Colon (tissue), 2 donors: Measurements from ENCODE around the gene NCOA4.
"Not testable (repeated sequence)": the region's sequence is repeated elsewhere in the genome, so short reads cannot be mapped to it uniquely, and the experiment has no call there.

Experiments used
- FAIRE-seq: peaks from 2 replicates; lab custom pipeline; 2012; peaks lifted over from hg19 to GRCh38; lab: Jason Lieb, UNC
- donor health status: control.
- donor health status: control.

Gene NCOA4

DNA sequence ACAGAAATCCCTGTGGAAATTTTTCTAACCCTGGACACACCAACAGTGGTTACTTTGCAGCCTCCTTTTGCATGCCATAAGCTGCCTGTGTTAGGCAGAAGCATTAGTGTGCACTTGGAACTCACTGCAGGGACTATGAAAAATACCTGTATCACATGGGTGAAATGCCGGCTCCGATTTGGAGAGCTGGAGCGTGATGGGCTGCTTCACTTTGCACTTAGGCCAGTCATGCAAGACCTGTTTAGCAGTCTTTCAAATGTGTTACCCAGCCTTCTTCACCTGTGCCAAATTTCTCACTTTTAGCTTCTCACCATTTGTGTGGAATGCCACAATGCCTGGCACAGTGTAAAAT is 11.3 kb downstream of the NCOA4 start:
- FAIRE-seq = no peak

DNA sequence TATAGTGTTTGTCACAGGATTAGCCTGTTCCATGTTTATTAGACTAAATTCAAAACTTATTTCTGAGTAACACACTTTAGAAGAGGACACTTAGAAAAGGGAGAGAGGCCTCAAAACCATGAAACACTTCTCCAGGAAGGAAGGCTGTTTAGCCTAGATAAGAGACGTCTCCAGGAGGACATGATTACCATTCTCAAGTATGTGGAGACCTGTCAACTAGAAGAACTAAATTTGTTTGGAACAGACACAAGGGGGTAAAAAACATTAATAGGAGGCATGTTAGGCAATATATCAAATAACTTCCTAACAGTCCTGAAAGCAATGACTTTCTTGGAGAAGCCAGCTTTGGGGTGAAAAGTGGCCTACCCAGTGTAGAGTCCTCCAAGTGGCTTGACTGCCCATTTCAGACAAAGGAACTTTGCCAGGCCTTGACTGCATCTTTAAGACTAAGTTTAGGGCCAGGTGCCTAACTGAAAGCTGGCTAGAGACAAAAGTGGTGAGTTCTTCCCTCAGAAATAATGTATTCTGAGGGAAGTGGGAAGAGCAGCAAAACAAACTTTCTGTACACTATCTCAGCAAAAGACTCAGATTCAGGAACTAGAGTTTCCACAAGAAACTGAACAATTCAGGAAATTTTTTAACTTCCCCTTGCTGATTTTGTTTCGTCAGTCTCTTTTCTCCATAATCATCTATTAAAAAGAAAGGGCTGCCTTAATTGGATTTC is 11.8 kb downstream of the NCOA4 start:
- FAIRE-seq = no peak

GRCh38 chr10:46017733-46018132 is 12.7 kb downstream of the NCOA4 start:
- FAIRE-seq = no peak

- FAIRE-seq = no peak
Observed at GRCh38 chr10:46016811-46017210, 13.6 kb downstream of the NCOA4 start.

DNA sequence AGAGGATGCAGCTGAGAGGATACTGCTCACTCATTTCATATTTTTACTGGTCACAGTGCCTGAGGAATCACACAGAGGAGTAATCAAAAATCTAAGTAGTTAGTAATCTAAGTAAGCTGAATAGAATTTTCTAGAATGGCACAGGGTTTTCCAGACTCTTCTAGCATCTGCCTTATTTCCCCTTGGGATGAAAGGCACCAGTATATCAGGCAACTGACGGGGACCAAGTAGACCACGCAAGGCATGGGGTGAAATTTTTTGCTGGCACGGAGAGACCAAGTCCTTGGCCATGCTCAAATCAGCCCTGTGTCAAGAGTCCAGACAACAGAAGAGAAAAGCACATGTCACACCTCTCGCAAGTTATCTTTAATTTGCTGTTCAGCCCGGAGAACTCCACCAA is 14.2 kb downstream of the NCOA4 start:
- FAIRE-seq = no peak

DNA sequence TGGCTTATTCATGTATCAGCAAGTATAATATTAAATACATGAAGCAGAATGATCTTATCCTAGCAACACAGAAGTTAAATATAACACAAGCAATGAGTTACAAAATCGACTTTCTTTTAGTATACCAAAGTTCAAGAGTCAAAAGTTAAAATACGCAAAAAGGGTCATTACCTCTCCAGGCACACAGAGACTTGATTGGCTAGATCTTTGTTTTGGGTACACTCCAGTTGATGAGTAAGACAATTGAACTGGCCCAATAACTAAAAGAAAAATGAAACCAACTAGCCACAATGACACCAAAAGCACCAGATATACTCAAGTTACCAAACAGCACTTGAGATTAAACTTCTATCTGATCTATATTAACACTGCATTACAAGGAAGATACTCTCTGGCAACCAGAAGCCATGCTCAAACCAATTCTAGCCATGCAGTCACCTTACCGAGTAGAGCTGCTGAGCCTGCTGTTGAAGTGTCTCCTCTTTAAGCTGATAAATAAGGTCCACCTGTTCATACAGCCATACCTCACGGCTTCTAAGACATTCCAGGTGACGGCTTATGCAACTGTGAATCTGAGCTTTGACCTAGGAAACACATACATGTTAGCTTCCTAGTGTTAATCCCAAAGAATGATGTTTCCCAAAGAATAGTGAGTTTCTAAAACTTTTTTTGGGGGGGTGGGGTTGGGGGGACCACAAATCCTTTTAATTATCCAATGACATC is 15.6 kb downstream of the NCOA4 start:
- no peak for FAIRE-seq

DNA sequence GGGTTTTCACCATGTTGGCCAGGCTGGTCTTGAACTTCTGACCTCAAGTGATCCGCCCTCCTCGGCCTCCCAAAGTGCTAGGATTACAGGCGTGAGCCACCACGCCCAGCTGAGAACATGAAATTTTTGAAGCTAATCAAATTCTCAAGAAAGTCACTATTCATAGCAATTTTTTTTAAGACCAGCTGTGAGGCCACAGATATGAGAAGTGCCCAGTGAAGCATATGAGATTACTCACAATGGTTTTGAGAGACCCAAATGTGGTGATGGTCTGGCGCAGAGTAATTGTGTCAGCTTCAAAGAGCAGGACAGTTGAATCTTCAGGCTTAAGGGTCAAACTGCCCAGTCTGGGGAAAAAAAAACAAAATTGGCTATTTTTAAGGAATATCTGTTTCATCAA is 16.2 kb downstream of the NCOA4 start:
- FAIRE-seq = no peak

GRCh38 chr10:46012746-46013145 is 17.7 kb downstream of the NCOA4 start:
- FAIRE-seq = no peak

DNA sequence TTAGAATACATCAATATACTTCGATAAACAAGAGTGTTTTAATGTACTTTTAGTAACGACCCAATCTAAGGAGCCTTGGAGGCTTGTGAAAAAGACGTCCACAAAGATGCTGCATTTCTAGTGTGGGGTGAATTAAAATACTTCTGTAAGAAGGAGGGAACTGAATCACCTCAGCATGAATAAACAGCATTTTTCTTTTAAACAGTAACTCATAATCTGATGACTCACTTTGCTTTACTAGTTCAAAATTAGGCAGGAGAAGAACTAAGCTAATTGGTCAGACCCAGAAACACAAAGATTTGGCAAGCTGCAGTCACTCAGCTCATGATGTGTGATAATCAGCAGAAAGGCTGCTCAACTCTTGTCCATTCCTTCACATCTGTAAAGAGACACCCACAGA is 24.2 kb downstream of the NCOA4 start:
- FAIRE-seq = no peak

- FAIRE-seq = no peak
Observed at GRCh38 chr10:46005383-46005782, 25.0 kb downstream of the NCOA4 start.

- FAIRE-seq = no peak
Observed at GRCh38 chr10:46004963-46005362, 25.5 kb downstream of the NCOA4 start.

GRCh38 chr10:46002916-46003693 is 27.3 kb downstream of the NCOA4 start:
- no peak for FAIRE-seq

GRCh38 chr10:46002189-46002687 is 28.2 kb downstream of the NCOA4 start:
- not testable (repeated sequence) for FAIRE-seq

- no peak for FAIRE-seq
Observed at GRCh38 chr10:46001187-46001756, 29.2 kb downstream of the NCOA4 start.

GRCh38 chr10:46000538-46000937 is 29.9 kb downstream of the NCOA4 start:
- FAIRE-seq = no peak

DNA sequence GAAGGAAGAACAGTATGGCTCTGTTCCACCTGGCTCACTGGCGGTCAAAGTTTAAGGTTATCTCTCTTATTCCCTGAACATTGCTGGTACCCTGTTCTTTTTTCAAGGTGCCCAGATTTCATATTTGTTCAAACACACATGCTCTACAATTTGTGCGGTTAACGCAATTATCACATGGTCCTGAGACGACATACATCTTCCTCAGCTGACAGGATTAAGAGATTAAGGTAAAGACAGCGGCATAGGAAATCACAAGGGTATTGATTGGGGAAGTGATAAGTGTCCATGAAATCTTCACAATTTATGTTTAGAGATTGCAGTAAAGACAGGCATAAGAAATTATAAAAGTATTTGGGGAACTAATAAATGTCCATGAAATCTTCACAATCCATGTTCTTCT is 30.5 kb downstream of the NCOA4 start:
- not testable (repeated sequence) for FAIRE-seq

- FAIRE-seq = no peak
Observed at GRCh38 chr10:45997994-45998763, 32.2 kb downstream of the NCOA4 start.

DNA sequence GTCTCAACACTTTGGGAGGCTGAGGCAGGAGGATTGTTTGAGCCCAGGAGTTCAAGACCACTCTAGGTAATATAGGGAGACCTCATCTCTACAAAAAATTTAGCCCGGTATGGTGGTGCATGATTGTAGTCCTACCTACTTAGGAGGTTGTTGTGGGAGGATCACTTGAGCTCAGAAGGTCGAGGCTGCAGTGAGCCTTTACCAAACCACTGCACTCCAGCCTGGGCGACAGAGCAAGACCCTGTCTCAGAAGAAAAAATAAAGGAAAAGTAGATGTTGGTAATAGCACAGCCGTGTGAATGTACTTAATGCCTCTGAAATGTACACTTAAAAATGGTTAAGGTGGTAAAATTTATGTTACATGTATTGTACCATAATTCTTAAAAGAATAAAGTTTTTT is 32.9 kb downstream of the NCOA4 start:
- no peak for FAIRE-seq

GRCh38 chr10:45985590-45985989 is 44.8 kb downstream of the NCOA4 start:
- FAIRE-seq = not testable (repeated sequence)

- FAIRE-seq = not testable (repeated sequence)
Observed at GRCh38 chr10:45984473-45984872, 46.0 kb downstream of the NCOA4 start.

DNA sequence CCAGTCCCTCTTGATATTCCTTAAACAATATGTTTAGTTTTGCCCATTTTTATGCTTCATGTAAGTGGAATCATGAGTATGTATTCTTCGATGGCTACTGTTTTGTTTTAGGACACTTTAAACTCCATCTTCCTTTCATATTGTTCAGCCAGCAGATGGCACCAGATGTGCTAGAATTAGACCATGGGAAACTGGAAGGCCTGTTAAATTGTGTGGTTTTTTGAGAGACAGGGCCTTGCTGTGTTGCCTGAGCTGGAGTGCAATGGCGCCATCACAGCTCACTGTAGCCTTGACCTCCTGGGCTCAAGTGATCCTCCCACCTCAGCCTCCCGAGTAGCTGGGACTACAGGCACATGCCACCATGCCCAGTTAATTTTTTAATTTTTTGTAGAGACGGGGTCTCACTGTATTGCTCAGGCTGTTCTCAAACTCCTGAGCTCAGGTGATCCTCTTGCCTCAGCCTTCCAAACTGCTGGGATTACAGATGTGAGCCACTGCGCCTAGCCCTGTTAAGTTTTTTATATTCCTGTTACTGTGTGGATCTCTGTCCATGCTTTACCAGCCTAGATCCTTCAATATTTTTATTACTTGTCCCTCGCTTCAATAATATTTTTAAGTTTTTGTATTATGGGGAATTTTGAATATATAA is 46.8 kb downstream of the NCOA4 start:
- not testable (repeated sequence) for FAIRE-seq
